ENCODE data around the gene ZSWIM6. TPM values are rescaled to one million over a fixed set of nuclear protein-coding genes. Genes with fewer than 3 reads are reported as not detected.

Gene ZSWIM6
- total RNA-seq (2022) (13.2 and 14.7 TPM in 2 replicates), Bru-seq, nascent RNA (percentile 92 among the genes with signal in this experiment), BruChase-seq, experiment 1, labeled RNA remaining after a 6-hour chase (percentile 76 among the genes with signal in this experiment), BruChase-seq, experiment 2, labeled RNA remaining after a 2-hour chase (percentile 77 among the genes with signal in this experiment)
- long read RNA-seq, partial matches to known transcripts: 1 of 7 reads
- long read RNA-seq, other reads (novel, unspliced or antisense): 6 of 7 reads

GRCh38 chr5:61331407-61332357, at the start of gene ZSWIM6:
Gene ZSWIM6, plus strand, starts transcription at chr5:61332258. Its CDS starts 15 bp downstream, at chr5:61332273.
- Mint-ChIP-seq H3K4me1 (ENCODE audit: low read depth, unreplicated experiment) (peaks cover 52% of the 10 kb centered on the region), H3K36me3 (ENCODE audit: insufficient read depth, unreplicated experiment) (peaks cover 59% of the 10 kb centered on the region), H3K27ac (ENCODE audit: unreplicated experiment) (peak within 1 kb of the TSS; percentile 86), H3K9me3 (ENCODE audit: low read depth, unreplicated experiment) (no peaks in the 10 kb centered on the region), H3K4me3 (ENCODE audit: low read depth, unreplicated experiment) (peak within 1 kb of the TSS; percentile 84), H3K27me3 (ENCODE audit: unreplicated experiment) (no peaks in the 10 kb centered on the region)
- intact Hi-C loops (cut with micrococcal nuclease; ENCODE audit: unreplicated experiment): loop anchor here (1.0 to 10.0 kb wide), 6 partner anchors 39 to 603 kb away; no protein-coding TSS in a partner anchor
- DNase-seq: peak; percentile 97
- TF ChIP-seq CTCF (IDR thresholded peaks at IDR 0.05; ENCODE audit: unreplicated experiment): no peak
- no TSS peak for BruUV-seq (replicated peaks)
- CTCF ChIA-PET: interaction anchor here (0.6 to 1.7 kb wide), 11 partner anchors 29 to 486 kb away, joined by 3 to 15 read pairs (median 4); no protein-coding TSS in a partner anchor

GRCh38 chr5:61283471-61283870, 48.6 kb upstream of the ZSWIM6 start:
- Mint-ChIP-seq H3K9me3 (ENCODE audit: low read depth, unreplicated experiment) (no peaks in the 10 kb centered on the region), H3K36me3 (ENCODE audit: insufficient read depth, unreplicated experiment) (peaks cover 7% of the 10 kb centered on the region), H3K27ac (ENCODE audit: unreplicated experiment) (no peak overlapping the region), H3K4me1 (ENCODE audit: low read depth, unreplicated experiment) (peaks cover 40% of the 10 kb centered on the region), H3K4me3 (ENCODE audit: low read depth, unreplicated experiment) (no peak overlapping the region), H3K27me3 (ENCODE audit: unreplicated experiment) (no peaks in the 10 kb centered on the region)
- CTCF ChIA-PET: no interaction called here
- intact Hi-C loops (cut with micrococcal nuclease; ENCODE audit: unreplicated experiment): no loop called here
- no TSS peak for BruUV-seq (replicated peaks)
- no peak for DNase-seq
- no peak for TF ChIP-seq CTCF (IDR thresholded peaks at IDR 0.05; ENCODE audit: unreplicated experiment)

GRCh38 chr5:61285531-61285930, 46.5 kb upstream of the ZSWIM6 start:
- H3K9me3 Mint-ChIP-seq (ENCODE audit: low read depth, unreplicated experiment): no peaks in the 10 kb centered on the region
- BruUV-seq (replicated peaks): no TSS peak
- CTCF ChIA-PET: no interaction called here
- no peak for DNase-seq
- H3K36me3 Mint-ChIP-seq (ENCODE audit: insufficient read depth, unreplicated experiment): peaks cover 2% of the 10 kb centered on the region
- no peak overlapping the region for H3K4me3 Mint-ChIP-seq (ENCODE audit: low read depth, unreplicated experiment)
- intact Hi-C loops (cut with micrococcal nuclease; ENCODE audit: unreplicated experiment): no loop called here
- H3K4me1 Mint-ChIP-seq (ENCODE audit: low read depth, unreplicated experiment): peaks cover 38% of the 10 kb centered on the region
- H3K27ac Mint-ChIP-seq (ENCODE audit: unreplicated experiment): no peak overlapping the region
- no peaks in the 10 kb centered on the region for H3K27me3 Mint-ChIP-seq (ENCODE audit: unreplicated experiment)
- TF ChIP-seq CTCF (IDR thresholded peaks at IDR 0.05; ENCODE audit: unreplicated experiment): no peak

GRCh38 chr5:61286446-61287132, 45.5 kb upstream of the ZSWIM6 start:
- BruUV-seq (replicated peaks): no TSS peak
- TF ChIP-seq CTCF (IDR thresholded peaks at IDR 0.05; ENCODE audit: unreplicated experiment): no peak
- Mint-ChIP-seq H3K4me3 (ENCODE audit: low read depth, unreplicated experiment) (no peak overlapping the region), H3K4me1 (ENCODE audit: low read depth, unreplicated experiment) (peaks cover 38% of the 10 kb centered on the region), H3K27me3 (ENCODE audit: unreplicated experiment) (no peaks in the 10 kb centered on the region), H3K36me3 (ENCODE audit: insufficient read depth, unreplicated experiment) (peaks cover 8% of the 10 kb centered on the region), H3K27ac (ENCODE audit: unreplicated experiment) (no peak overlapping the region), H3K9me3 (ENCODE audit: low read depth, unreplicated experiment) (no peaks in the 10 kb centered on the region)
- DNase-seq: no peak
- intact Hi-C loops (cut with micrococcal nuclease; ENCODE audit: unreplicated experiment): no loop called here
- CTCF ChIA-PET: no interaction called here
